ENCODE measurements around the gene GUK1. TPM values are rescaled to one million over a fixed set of nuclear protein-coding genes. Genes with fewer than 3 reads are reported as not detected.

The GUK1 gene
- total RNA-seq, 1 donor from 2014 or later = 136 TPM

DNA sequence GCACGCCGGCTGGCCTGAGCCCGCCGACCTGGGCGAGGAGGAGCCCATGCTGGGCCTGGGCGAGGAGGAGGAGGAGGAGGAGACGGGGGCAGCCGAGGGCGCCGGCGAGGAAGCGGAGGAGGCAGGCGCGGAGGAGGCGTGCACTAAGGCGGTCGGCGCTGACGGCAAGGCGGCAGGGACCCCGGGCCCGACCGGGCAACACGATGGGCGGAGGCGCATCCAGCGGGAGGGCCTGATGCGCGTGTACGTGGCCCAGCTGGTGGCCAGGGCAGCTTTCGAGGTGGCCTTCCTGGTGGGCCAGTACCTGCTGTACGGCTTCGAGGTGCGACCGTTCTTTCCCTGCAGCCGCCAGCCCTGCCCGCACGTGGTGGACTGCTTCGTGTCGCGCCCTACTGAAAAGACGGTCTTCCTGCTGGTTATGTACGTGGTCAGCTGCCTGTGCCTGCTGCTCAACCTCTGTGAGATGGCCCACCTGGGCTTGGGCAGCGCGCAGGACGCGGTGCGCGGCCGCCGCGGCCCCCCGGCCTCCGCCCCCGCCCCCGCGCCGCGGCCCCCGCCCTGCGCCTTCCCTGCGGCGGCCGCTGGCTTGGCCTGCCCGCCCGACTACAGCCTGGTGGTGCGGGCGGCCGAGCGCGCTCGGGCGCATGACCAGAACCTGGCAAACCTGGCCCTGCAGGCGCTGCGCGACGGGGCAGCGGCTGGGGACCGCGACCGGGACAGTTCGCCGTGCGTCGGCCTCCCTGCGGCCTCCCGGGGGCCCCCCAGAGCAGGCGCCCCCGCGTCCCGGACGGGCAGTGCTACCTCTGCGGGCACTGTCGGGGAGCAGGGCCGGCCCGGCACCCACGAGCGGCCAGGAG is 18.3 kb downstream of the GUK1 start:
- no peaks in the 10 kb centered on the region for H3K36me3 Mint-ChIP-seq
- H3K27ac Mint-ChIP-seq = no peak overlapping the region
- no peak for DNase-seq (ENCODE audit: low spot score in 2 of 2, unreplicated experiment in 2 of 2)
- no peaks in the 10 kb centered on the region for H3K9me3 Mint-ChIP-seq
- TF ChIP-seq, protein P1, sequence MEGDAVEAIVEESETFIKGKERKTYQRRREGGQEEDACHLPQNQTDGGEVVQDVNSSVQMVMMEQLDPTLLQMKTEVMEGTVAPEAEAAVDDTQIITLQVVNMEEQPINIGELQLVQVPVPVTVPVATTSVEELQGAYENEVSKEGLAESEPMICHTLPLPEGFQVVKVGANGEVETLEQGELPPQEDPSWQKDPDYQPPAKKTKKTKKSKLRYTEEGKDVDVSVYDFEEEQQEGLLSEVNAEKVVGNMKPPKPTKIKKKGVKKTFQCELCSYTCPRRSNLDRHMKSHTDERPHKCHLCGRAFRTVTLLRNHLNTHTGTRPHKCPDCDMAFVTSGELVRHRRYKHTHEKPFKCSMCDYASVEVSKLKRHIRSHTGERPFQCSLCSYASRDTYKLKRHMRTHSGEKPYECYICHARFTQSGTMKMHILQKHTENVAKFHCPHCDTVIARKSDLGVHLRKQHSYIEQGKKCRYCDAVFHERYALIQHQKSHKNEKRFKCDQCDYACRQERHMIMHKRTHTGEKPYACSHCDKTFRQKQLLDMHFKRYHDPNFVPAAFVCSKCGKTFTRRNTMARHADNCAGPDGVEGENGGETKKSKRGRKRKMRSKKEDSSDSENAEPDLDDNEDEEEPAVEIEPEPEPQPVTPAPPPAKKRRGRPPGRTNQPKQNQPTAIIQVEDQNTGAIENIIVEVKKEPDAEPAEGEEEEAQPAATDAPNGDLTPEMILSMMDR (IDR thresholded peaks at IDR 0.05; ENCODE audit: unreplicated experiment) = no peak
- peaks cover 9% of the 10 kb centered on the region for H3K4me1 Mint-ChIP-seq
- H3K27me3 Mint-ChIP-seq (ENCODE audit: low read depth) = no peaks in the 10 kb centered on the region
- no peak overlapping the region for H3K4me3 Mint-ChIP-seq

DNA sequence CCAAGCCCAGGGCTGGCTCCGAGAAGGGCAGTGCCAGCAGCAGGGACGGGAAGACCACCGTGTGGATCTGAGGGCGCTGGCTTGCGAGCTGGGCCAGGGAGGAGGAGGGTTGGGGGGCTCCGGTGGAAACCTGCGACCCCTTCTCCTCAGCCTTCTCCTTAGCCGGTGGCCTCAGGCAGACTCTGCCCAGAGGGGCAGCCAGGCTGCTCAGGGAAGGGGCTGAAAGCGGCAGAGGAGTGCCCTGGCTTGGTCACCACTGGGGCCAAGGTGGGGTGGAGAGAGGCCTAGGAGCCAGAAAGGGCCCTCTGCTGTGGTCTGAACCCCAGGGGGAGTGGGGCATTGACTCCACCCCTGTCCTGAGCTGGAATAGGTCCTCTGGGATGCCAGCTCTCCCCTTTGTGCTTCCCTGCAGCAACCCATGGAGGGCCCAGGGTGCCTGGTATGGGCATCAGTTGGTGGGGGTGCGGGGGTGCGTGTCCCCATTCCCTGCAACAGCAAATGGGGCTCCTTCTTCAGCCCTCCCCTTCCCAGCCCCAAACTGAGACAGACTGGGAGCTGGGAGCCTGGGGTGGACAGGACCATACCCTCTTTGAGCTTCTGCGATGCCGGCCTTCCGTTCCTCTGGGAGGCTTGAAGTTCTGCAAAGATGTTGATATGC is 19.1 kb downstream of the GUK1 start:
- DNase-seq (ENCODE audit: low spot score in 2 of 2, unreplicated experiment in 2 of 2) = no peak
- H3K36me3 Mint-ChIP-seq = no peaks in the 10 kb centered on the region
- H3K4me3 Mint-ChIP-seq = no peak overlapping the region
- no peaks in the 10 kb centered on the region for H3K9me3 Mint-ChIP-seq
- TF ChIP-seq, protein P1 (IDR thresholded peaks at IDR 0.05; ENCODE audit: unreplicated experiment) = no peak
- no peak overlapping the region for H3K27ac Mint-ChIP-seq
- peaks cover 12% of the 10 kb centered on the region for H3K4me1 Mint-ChIP-seq
- H3K27me3 Mint-ChIP-seq (ENCODE audit: low read depth) = no peaks in the 10 kb centered on the region

DNA sequence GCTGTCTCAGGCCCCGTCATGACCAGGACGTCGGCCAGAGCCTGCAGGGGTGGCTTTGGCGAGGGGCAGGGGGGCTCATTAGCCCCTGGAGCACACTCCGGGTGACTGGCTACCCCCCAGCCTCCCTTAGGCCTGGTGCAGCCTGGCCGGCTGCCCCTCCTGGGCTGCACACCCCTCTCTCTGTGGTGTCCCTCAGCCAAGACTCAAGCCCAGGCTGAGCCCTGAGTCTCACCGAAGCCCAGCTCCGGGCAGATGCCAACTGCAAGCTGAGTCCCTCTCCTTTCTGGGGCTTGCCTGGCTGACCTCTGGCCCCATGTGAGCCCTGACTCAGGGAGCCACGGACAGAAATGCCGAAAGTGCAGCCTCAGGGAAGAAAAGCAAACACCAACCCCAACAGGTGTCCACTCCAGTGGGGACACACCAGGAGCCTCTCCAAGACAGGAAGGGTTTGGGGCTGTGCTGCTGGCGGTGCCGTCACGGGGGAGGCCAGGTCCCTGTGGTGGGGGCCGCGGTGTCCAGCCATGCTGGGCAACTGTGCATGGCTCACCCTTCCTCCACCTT is 20.2 kb downstream of the GUK1 start:
- Mint-ChIP-seq H3K4me3 (no peak overlapping the region), H3K9me3 (no peaks in the 10 kb centered on the region), H3K27me3 (ENCODE audit: low read depth) (no peaks in the 10 kb centered on the region), H3K4me1 (peaks cover 14% of the 10 kb centered on the region), H3K27ac (no peak overlapping the region), H3K36me3 (no peaks in the 10 kb centered on the region)
- TF ChIP-seq, protein P1 (IDR thresholded peaks at IDR 0.05; ENCODE audit: unreplicated experiment) = no peak
- DNase-seq (ENCODE audit: low spot score in 2 of 2, unreplicated experiment in 2 of 2) = no peak

DNA sequence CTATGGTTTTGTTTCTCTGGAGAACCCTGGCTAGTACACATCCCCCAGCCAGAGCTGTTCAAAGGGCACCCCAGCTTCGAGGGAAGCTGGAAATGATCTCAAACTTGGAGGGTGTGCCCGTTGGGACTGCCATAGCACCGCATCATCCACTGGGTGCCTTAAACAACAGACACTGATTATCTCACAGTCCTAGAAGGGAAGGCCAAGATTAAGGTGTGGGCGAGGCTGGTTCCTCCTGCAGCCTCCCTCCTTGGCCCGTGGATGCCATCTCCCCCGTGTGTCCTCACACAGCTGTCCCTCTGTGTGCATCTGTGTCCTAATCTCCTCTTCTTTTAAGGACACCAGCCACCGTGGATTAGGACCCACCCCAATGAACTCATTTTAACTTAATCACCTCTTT is 21.3 kb downstream of the GUK1 start:
- Mint-ChIP-seq H3K9me3 (no peaks in the 10 kb centered on the region), H3K4me3 (no peak overlapping the region), H3K27ac (no peak overlapping the region), H3K4me1 (peaks cover 14% of the 10 kb centered on the region), H3K36me3 (no peaks in the 10 kb centered on the region), H3K27me3 (ENCODE audit: low read depth) (no peaks in the 10 kb centered on the region)
- TF ChIP-seq, protein P1 (IDR thresholded peaks at IDR 0.05; ENCODE audit: unreplicated experiment) = no peak
- DNase-seq (ENCODE audit: low spot score in 2 of 2, unreplicated experiment in 2 of 2) = no peak

DNA sequence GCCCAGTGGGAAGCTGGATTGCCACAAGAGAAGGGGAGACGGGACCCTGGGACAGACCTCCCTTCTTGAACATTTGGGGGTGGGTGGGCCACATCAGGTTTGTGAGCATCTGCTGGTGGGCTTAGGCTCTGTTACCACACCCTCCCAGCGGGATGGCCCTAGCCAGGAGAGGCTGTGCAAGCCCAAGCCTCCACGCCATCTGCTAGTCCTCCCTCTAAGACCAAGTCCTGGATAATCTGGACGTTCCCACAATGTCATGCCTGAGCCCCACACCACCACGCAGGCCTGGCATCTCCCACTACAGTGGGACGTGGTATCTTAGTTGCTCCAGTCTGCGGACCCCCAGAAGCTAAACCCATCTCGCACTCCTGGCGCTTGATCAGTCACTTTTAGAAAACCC is 21.8 kb downstream of the GUK1 start:
- Mint-ChIP-seq H3K4me3 (no peak overlapping the region), H3K9me3 (no peaks in the 10 kb centered on the region), H3K36me3 (no peaks in the 10 kb centered on the region), H3K4me1 (peaks cover 14% of the 10 kb centered on the region), H3K27me3 (ENCODE audit: low read depth) (no peaks in the 10 kb centered on the region), H3K27ac (peak overlapping the region; percentile 66)
- TF ChIP-seq, protein P1 (IDR thresholded peaks at IDR 0.05; ENCODE audit: unreplicated experiment) = no peak
- DNase-seq (ENCODE audit: low spot score in 2 of 2, unreplicated experiment in 2 of 2) = no peak
